K562 (cell line): ENCODE results near the gene MVP. TPM values are rescaled to one million over a fixed set of nuclear protein-coding genes. Genes with fewer than 3 reads are reported as not detected.

Experiments used
- BACH1 ChIP-seq: fragments of 200-800 bp; sonication (Bioruptor generic); IDR thresholded peaks from 2 replicates; pipeline ENCODE4 v1.6.1; 2016; ENCODE audit warnings: missing genetic modification characterization, missing compliant biosample characterization
- DEAF1 ChIP-seq: fragments of 450-650 bp; formaldehyde crosslinking; IDR thresholded peaks from 2 replicates; pipeline ENCODE4 v1.4.0; 2020; ENCODE audit warnings: mild to moderate bottlenecking, moderate library complexity
- ESRRA ChIP-seq: fragments of 450-650 bp; IDR thresholded peaks from 2 replicates; pipeline ENCODE4 v1.6.1; 2014; ENCODE audit warnings: low read depth, mild to moderate bottlenecking, moderate library complexity, borderline replicate concordance
- FOXK2 ChIP-seq, 2 experiments: fragments of 450-650 bp; IDR thresholded peaks in 1 of 2; conservative IDR thresholded peaks in 1 of 2; 2 replicates each; pipeline ENCODE4 v1.6.1; 2016; ENCODE audit warnings: low read depth in 2 of 2, mild to moderate bottlenecking in 1 of 2
- HDAC8 ChIP-seq: fragments of 450-650 bp; IDR thresholded peaks from 2 replicates; pipeline ENCODE4 v1.6.1; 2016; ENCODE audit warnings: mild to moderate bottlenecking, missing genetic modification characterization, moderate library complexity, missing compliant biosample characterization
- NR2C1 ChIP-seq, 2 experiments: fragments of 450-650 bp; IDR thresholded peaks; 2 replicates each; pipeline ENCODE4 v1.6.1; 2017; ENCODE audit warnings: mild to moderate bottlenecking in 2 of 2, antibody characterized with exemption in 1 of 2, inconsistent platforms in 1 of 2, missing compliant biosample characterization in 1 of 2, missing genetic modification characterization in 1 of 2
- PHF21A ChIP-seq: fragments of 450-650 bp; IDR thresholded peaks from 2 replicates; pipeline ENCODE4 v1.6.1; 2017; ENCODE audit warnings: low read depth, borderline replicate concordance
- RREB1 ChIP-seq: fragments of 250-450 bp; sonication (Bioruptor Pico); IDR thresholded peaks from 2 replicates; pipeline ENCODE4 v1.4.0; 2020
- SAFB ChIP-seq: fragments of 200-400 bp; formaldehyde crosslinking; IDR thresholded peaks from 2 replicates; pipeline ENCODE4 v1.6.1; 2017; ENCODE audit warnings: low read depth, low read length, borderline replicate concordance
- TGIF2 ChIP-seq: sonication (generic); formaldehyde crosslinking; IDR thresholded peaks from 2 replicates; pipeline ENCODE4 v1.8.1; 2022; ENCODE audit warnings: mild to moderate bottlenecking, missing genetic modification reagents, moderate library complexity
- ZNF316 ChIP-seq: fragments of 450-650 bp; IDR thresholded peaks from 2 replicates; pipeline ENCODE4 v1.6.1; 2016
- ZNF76 ChIP-seq: fragments of 250-450 bp; sonication (Bioruptor Pico); IDR thresholded peaks from 2 replicates; pipeline ENCODE4 v1.4.0; 2020; ENCODE audit warnings: mild to moderate bottlenecking, moderate library complexity, borderline replicate concordance
- polyA plus RNA-seq, 8 experiments: library from polyadenylated mRNA; depleted of rRNA in 4 of 8; stranded (reverse) in 5 of 8; unstranded in 3 of 8; fragments of >200 nt; fragmentation: Nextera tagmentation in 2 of 8; fragmentation: Illumina TruSeq in 1 of 8; extraction: Ambion mirVana in 2 of 8; extraction: Trizol in 1 of 8; gene quantifications; 2 replicates each; pipeline versions ENCODE4 v1.2.1 to v1.2.3, GENCODE V29; 2011 to 2014; ENCODE audit warnings: inconsistent platforms in 1 of 8, missing spikeins in 1 of 8
- total RNA-seq, 7 experiments: library from RNA; depleted of rRNA in 6 of 7; stranded (reverse); fragments of >200 nt in 6 of 7; fragmentation: Illumina TruSeq in 2 of 7; extraction: Trizol in 2 of 7; gene quantifications; 2 replicates each; pipeline versions ENCODE4 v1.2.1 to v1.2.3, GENCODE V29; 2011 to 2021; ENCODE audit warnings: low replicate concordance in 1 of 7
- TF ChIP-seq, protein P1 (sequence below): fragments of 450-650 bp; formaldehyde crosslinking; IDR thresholded peaks from 2 replicates; pipeline ENCODE4 v1.4.0; 2022; ENCODE audit warnings: mild to moderate bottlenecking, moderate library complexity
- TF ChIP-seq, protein P2 (sequence below): fragments of 450-650 bp; IDR thresholded peaks from 2 replicates; pipeline ENCODE4 v1.6.1; 2018; ENCODE audit not compliant: partially characterized antibody

Gene MVP
- total and polyA plus RNA-seq, 9 of the 15 experiments (the other 6 are each of a cell fraction or from before 2014, with no cell fraction given), result 0.39 to 1.9 (median 0.76) TPM; not detected in 2

- TF ChIP-seq DEAF1 (CRISPR knock-in tag) (no peak), RREB1 (peak; percentile 78), SAFB (peak; percentile 84), PHF21A (no peak), TGIF2 (CRISPR knock-in tag) (0 out of 2 replicates have a peak, but pooled peaks have one; percentile 79), HDAC8 (tag) (peak; percentile 75; the same call in 1 of the 2 replicates), ESRRA (0 out of 2 replicates have a peak, but pooled peaks have one; percentile 15), ZNF316 (no peak), BACH1 (tag) (no peak), FOXK2 (conservative IDR thresholded peaks at IDR 0.05 in 1 of 2, IDR thresholded peaks at IDR 0.05 in 1 of 2; ENCODE audit: low read depth in 2 of 2) (peak in 1 of 2 experiments; percentile 36; a peak in 3 of 4 replicates), NR2C1 (IDR thresholded peaks at IDR 0.05) (no peak), NR2C1 (tag; IDR thresholded peaks at IDR 0.05) (peak; percentile 61; the same call in 1 of the 2 replicates), ZNF76 (CRISPR knock-in tag) (0 out of 2 replicates have a peak, but pooled peaks have one; percentile 30)
- TF ChIP-seq, protein P1, sequence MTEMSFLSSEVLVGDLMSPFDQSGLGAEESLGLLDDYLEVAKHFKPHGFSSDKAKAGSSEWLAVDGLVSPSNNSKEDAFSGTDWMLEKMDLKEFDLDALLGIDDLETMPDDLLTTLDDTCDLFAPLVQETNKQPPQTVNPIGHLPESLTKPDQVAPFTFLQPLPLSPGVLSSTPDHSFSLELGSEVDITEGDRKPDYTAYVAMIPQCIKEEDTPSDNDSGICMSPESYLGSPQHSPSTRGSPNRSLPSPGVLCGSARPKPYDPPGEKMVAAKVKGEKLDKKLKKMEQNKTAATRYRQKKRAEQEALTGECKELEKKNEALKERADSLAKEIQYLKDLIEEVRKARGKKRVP (CRISPR knock-in tag), result no peak
- TF ChIP-seq, protein P2, sequence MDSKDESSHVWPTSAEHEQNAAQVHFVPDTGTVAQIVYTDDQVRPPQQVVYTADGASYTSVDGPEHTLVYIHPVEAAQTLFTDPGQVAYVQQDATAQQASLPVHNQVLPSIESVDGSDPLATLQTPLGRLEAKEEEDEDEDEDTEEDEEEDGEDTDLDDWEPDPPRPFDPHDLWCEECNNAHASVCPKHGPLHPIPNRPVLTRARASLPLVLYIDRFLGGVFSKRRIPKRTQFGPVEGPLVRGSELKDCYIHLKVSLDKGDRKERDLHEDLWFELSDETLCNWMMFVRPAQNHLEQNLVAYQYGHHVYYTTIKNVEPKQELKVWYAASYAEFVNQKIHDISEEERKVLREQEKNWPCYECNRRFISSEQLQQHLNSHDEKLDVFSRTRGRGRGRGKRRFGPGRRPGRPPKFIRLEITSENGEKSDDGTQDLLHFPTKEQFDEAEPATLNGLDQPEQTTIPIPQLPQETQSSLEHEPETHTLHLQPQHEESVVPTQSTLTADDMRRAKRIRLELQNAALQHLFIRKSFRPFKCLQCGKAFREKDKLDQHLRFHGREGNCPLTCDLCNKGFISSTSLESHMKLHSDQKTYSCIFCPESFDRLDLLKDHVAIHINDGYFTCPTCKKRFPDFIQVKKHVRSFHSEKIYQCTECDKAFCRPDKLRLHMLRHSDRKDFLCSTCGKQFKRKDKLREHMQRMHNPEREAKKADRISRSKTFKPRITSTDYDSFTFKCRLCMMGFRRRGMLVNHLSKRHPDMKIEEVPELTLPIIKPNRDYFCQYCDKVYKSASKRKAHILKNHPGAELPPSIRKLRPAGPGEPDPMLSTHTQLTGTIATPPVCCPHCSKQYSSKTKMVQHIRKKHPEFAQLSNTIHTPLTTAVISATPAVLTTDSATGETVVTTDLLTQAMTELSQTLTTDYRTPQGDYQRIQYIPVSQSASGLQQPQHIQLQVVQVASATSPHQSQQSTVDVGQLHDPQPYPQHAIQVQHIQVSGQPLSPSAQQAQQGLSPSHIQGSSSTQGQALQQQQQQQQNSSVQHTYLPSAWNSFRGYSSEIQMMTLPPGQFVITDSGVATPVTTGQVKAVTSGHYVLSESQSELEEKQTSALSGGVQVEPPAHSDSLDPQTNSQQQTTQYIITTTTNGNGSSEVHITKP, result peak; percentile 42
Measured at GRCh38 chr16:29807426-29808218, 12.6 kb upstream of the MVP start (continued).
